Kidney (tissue), 14 donors: ENCODE data around the gene PARP8. TPM values are rescaled to one million over a fixed set of nuclear protein-coding genes. Genes with fewer than 3 reads are reported as not detected.

Experiments used
- DNase-seq, 5 donors: peaks; one replicate each; pipeline ENCODE4 v3.0.0-alpha.2; 2013 to 2020
- FAIRE-seq: peaks from 2 replicates; lab custom pipeline; 2012; peaks lifted over from hg19 to GRCh38; lab: Jason Lieb, UNC
- H3K27ac ChIP-seq, 2 donors: one replicate each; pipeline ENCODE4 v1.7.0; 2013; ENCODE audit warnings: low read depth in 2 of 2, low read length in 2 of 2, inconsistent platforms in 1 of 2
- H3K27me3 ChIP-seq: one replicate; pipeline ENCODE4 v1.7.1; 2013; ENCODE audit warnings: low read length, inconsistent platforms; ENCODE audit not compliant: control insufficient read depth, insufficient read depth
- H3K36me3 ChIP-seq, 3 donors: one replicate each; pipeline versions ENCODE4 v1.7.0 to v1.7.1; 2013; ENCODE audit warnings: low read length in 3 of 3, control low read depth in 1 of 3, inconsistent platforms in 1 of 3; ENCODE audit not compliant: insufficient read depth in 3 of 3, control insufficient read depth in 2 of 3
- H3K4me1 ChIP-seq, 3 donors: one replicate each; pipeline versions ENCODE4 v1.7.0 to v1.7.1; 2013; ENCODE audit warnings: low read length in 3 of 3, inconsistent platforms in 1 of 3, low read depth in 1 of 3; ENCODE audit not compliant: control insufficient read depth in 2 of 3, insufficient read depth in 2 of 3
- H3K4me3 ChIP-seq, 3 donors: one replicate each; pipeline versions ENCODE4 v1.7.0 to v1.8.1; 2013; ENCODE audit warnings: low read length in 3 of 3, control low read depth in 1 of 3, inconsistent platforms in 1 of 3
- H3K9ac ChIP-seq, 3 donors: one replicate each; pipeline versions ENCODE4 v1.7.0 to v1.7.1; 2013; ENCODE audit warnings: low read length in 3 of 3, control low read depth in 1 of 3, inconsistent platforms in 1 of 3
- H3K9me3 ChIP-seq, 3 donors: one replicate each; pipeline versions ENCODE4 v1.7.0 to v1.7.1; 2013; ENCODE audit warnings: low read length in 3 of 3, control low read depth in 1 of 3, inconsistent platforms in 1 of 3; ENCODE audit not compliant: control insufficient read depth in 2 of 3, insufficient read depth in 1 of 3
- CTCF ChIP-seq: IDR thresholded peaks from 3 replicates; pipeline ENCODE4 v1.5.1; 2012; ENCODE audit warnings: mild to moderate bottlenecking, moderate library complexity, borderline replicate concordance; ENCODE audit not compliant: insufficient read depth; ENCODE audit errors: extremely low read depth
- intact Hi-C: fragments of 100-400 bp; cut with DNase I; formaldehyde crosslinking; loops from one replicate; pipeline ENCODE4 v1.11.1; 2022
- polyA plus RNA-seq: library from polyadenylated mRNA; stranded (reverse); fragments of 350-450 nt; fragmentation: Illumina TruSeq; extraction: RNeasy Lipid Tissue Mini Kit (QIAGEN cat#74804); gene quantifications from one replicate; pipeline ENCODE4 v1.2.3, GENCODE V29; 2014; ENCODE audit warnings: low read depth, low replicate concordance; ENCODE audit not compliant: insufficient read depth
- total RNA-seq: library from RNA; stranded (reverse); fragmentation: NEBNext Ultra II Directional; extraction: Animal tissue kit (Norgen Biotek cat#: 25700); gene quantifications from one replicate; pipeline ENCODE4 v1.2.1, GENCODE V29; 2021
- donor health status: control.
- donor health status: control.
- donor health status: control.
- donor health status: control.
- donor health status: control.
- donor health status: DM: yes; HTN: yes; CAD: no.
- donor health status: Normal renal cell carcinoma (clear cell type).

PARP8 gene
- total and polyA plus RNA-seq, 2 donors from 2014 or later: 3.4 to 42.5 TPM

GRCh38 chr5:50866415-50866814 is 200.0 kb downstream of the PARP8 start:
- Histone ChIP-seq H3K4me1 (no peaks in the 10 kb centered on the region), H3K27ac (no peak overlapping the region), H3K36me3 (no peaks in the 10 kb centered on the region), H3K27me3 (no peaks in the 10 kb centered on the region), H3K9ac (no peak overlapping the region), H3K4me3 (no peak overlapping the region), H3K9me3 (no peaks in the 10 kb centered on the region)
- DNase-seq (no peak), FAIRE-seq (no peak)
- TF ChIP-seq CTCF: no peak
- intact Hi-C loops: no loop called here

GRCh38 chr5:50867140-50867539 is 200.7 kb downstream of the PARP8 start:
- no peak overlapping the region for H3K4me3 ChIP-seq
- H3K9ac ChIP-seq: no peak overlapping the region
- intact Hi-C loops: no loop called here
- DNase-seq (no peak), FAIRE-seq (no peak)
- no peaks in the 10 kb centered on the region for H3K36me3 ChIP-seq
- no peaks in the 10 kb centered on the region for H3K4me1 ChIP-seq
- no peak for TF ChIP-seq CTCF
- H3K27me3 ChIP-seq: no peaks in the 10 kb centered on the region
- no peak overlapping the region for H3K27ac ChIP-seq
- no peaks in the 10 kb centered on the region for H3K9me3 ChIP-seq

GRCh38 chr5:50873595-50874277 is 207.3 kb downstream of the PARP8 start:
- no peak for TF ChIP-seq CTCF
- Histone ChIP-seq H3K4me1 (no peaks in the 10 kb centered on the region), H3K27me3 (no peaks in the 10 kb centered on the region), H3K36me3 (no peaks in the 10 kb centered on the region), H3K9me3 (no peaks in the 10 kb centered on the region), H3K27ac (no peak overlapping the region), H3K4me3 (no peak overlapping the region), H3K9ac (no peak overlapping the region)
- DNase-seq (no peak), FAIRE-seq (no peak)
- intact Hi-C loops: no loop called here
